Gastrocnemius medialis (tissue), 4 donors: ENCODE measurements around the gene GULP1. TPM values are rescaled to one million over a fixed set of nuclear protein-coding genes. Genes with fewer than 3 reads are reported as not detected.

ENCODE experiments used
- ATAC-seq, 2 donors: fragments of 150-250 bp; one replicate each; pipeline ENCODE4 v1.9.1; 2016
- DNase-seq, 2 donors: peaks; one replicate each; pipeline ENCODE4 v3.0.0-alpha.2; 2019
- H3K27ac ChIP-seq, 4 donors: fragments of 200-600 bp; sonication (generic); 1 replicate in 1 of 4; 2 replicates in 3 of 4; pipeline ENCODE4 v1.5.1; 2016 to 2018; ENCODE audit warnings: mild to moderate bottlenecking in 2 of 4, moderate library complexity in 1 of 4
- H3K27me3 ChIP-seq, 3 donors: fragments of 200-600 bp; sonication (generic) in 2 of 3; 1 replicate in 1 of 3; 2 replicates in 2 of 3; pipeline versions ENCODE4 v1.5.1 to v1.6.0; 2016 to 2019; ENCODE audit warnings: mild to moderate bottlenecking in 1 of 3, moderate library complexity in 1 of 3
- H3K36me3 ChIP-seq, 2 donors: fragments of 200-600 bp; sonication (generic) in 1 of 2; one replicate each; pipeline ENCODE4 v1.5.1; 2017 to 2018
- H3K4me1 ChIP-seq, 2 donors: fragments of 200-600 bp; sonication (generic) in 1 of 2; one replicate each; pipeline ENCODE4 v1.5.1; 2016 to 2017; ENCODE audit warnings: mild to moderate bottlenecking in 2 of 2
- H3K4me3 ChIP-seq, 4 donors: fragments of 200-600 bp; sonication (generic) in 3 of 4; 1 replicate in 1 of 4; 2 replicates in 3 of 4; pipeline ENCODE4 v1.5.1; 2016 to 2019; ENCODE audit warnings: mild to moderate bottlenecking in 2 of 4
- H3K9me3 ChIP-seq, 3 donors: fragments of 200-600 bp; sonication (generic) in 2 of 3; 1 replicate in 1 of 3; 2 replicates in 2 of 3; pipeline ENCODE4 v1.5.1; 2016 to 2019
- CTCF ChIP-seq, 5 experiments: fragments of 450-650 bp in 3 of 5; fragments of 200-600 bp in 2 of 5; sonication (generic) in 2 of 5; IDR thresholded peaks in 4 of 5; conservative IDR thresholded peaks in 1 of 5; 1 replicate in 4 of 5; 2 replicates in 1 of 5; pipeline ENCODE4 v1.5.1; 2016 to 2019; ENCODE audit warnings: antibody characterized with exemption in 5 of 5, mild to moderate bottlenecking in 3 of 5, moderate library complexity in 3 of 5
- POLR2A ChIP-seq, 2 donors: fragments of 450-650 bp; IDR thresholded peaks; one replicate each; pipeline ENCODE4 v1.6.1; 2017; ENCODE audit warnings: antibody characterized with exemption in 2 of 2, mild to moderate bottlenecking in 2 of 2, moderate library complexity in 2 of 2
- in situ Hi-C, 4 donors: fragments of 200-750 bp; cut with MboI; loops; one replicate each; pipeline versions ENCODE4 v1.15.0 to v1.8.0; 2017; ENCODE audit warnings: low sequenced_read_pairs in 4 of 4
- intact Hi-C: fragments of 100-400 bp; cut with DNase I; formaldehyde crosslinking; loops from one replicate; pipeline ENCODE4 v1.15.1; 2023; ENCODE audit warnings: low total_unique reads
- total RNA-seq, 4 donors: library from RNA; depleted of rRNA; stranded (reverse); fragments of >200 nt; gene quantifications; one replicate each; pipeline versions ENCODE4 v1.1.0 to v1.2.3, GENCODE V29; 2016

The GULP1 gene
- total RNA-seq, 4 donors from 2014 or later = 7.3 to 16.4 (median 12.1) TPM

- Histone ChIP-seq H3K4me3 (no peak overlapping the region), H3K27ac (no peak overlapping the region), H3K9me3 (no peaks in the 10 kb centered on the region), H3K36me3 (no peaks in the 10 kb centered on the region), H3K4me1 (no peaks in the 10 kb centered on the region), H3K27me3 (no peaks in the 10 kb centered on the region)
- ATAC-seq = no peak
- no peak for DNase-seq
- in situ Hi-C loops = no loop called here
- intact Hi-C loops = no loop called here
- TF ChIP-seq CTCF (IDR thresholded peaks at IDR 0.05 in 4 of 5, conservative IDR thresholded peaks at IDR 0.05 in 1 of 5) (no peak), POLR2A (IDR thresholded peaks at IDR 0.05) (no peak)
Observed at GRCh38 chr2:188440849-188441248, 149.2 kb downstream of the GULP1 start.

GRCh38 chr2:188441288-188441947 lies 149.7 kb downstream of the GULP1 start:
- no peak overlapping the region for H3K27ac ChIP-seq
- no peak for TF ChIP-seq CTCF (IDR thresholded peaks at IDR 0.05 in 4 of 5, conservative IDR thresholded peaks at IDR 0.05 in 1 of 5)
- TF ChIP-seq POLR2A (IDR thresholded peaks at IDR 0.05) = no peak
- no peaks in the 10 kb centered on the region for H3K27me3 ChIP-seq
- DNase-seq (no peak), ATAC-seq (no peak)
- no peaks in the 10 kb centered on the region for H3K4me1 ChIP-seq
- intact Hi-C loops (no loop called here), in situ Hi-C loops (no loop called here)
- no peaks in the 10 kb centered on the region for H3K9me3 ChIP-seq
- no peak overlapping the region for H3K4me3 ChIP-seq
- H3K36me3 ChIP-seq = no peaks in the 10 kb centered on the region

GRCh38 chr2:188443207-188443606 lies 151.5 kb downstream of the GULP1 start:
- ATAC-seq = no peak
- Histone ChIP-seq H3K27ac (no peak overlapping the region), H3K4me3 (no peak overlapping the region), H3K4me1 (no peaks in the 10 kb centered on the region), H3K27me3 (no peaks in the 10 kb centered on the region), H3K36me3 (no peaks in the 10 kb centered on the region), H3K9me3 (no peaks in the 10 kb centered on the region)
- TF ChIP-seq POLR2A (IDR thresholded peaks at IDR 0.05) (no peak), CTCF (IDR thresholded peaks at IDR 0.05 in 4 of 5, conservative IDR thresholded peaks at IDR 0.05 in 1 of 5) (no peak)
- intact Hi-C loops = no loop called here
- no peak for DNase-seq
- in situ Hi-C loops = no loop called here

- no peak for TF ChIP-seq POLR2A (IDR thresholded peaks at IDR 0.05)
- TF ChIP-seq CTCF (IDR thresholded peaks at IDR 0.05 in 4 of 5, conservative IDR thresholded peaks at IDR 0.05 in 1 of 5) = no peak
- no peaks in the 10 kb centered on the region for H3K36me3 ChIP-seq
Observed at GRCh38 chr2:188444106-188444835, 152.6 kb downstream of the GULP1 start.

More at GRCh38 chr2:188444106-188444835, 152.6 kb downstream of the GULP1 start:
- no peaks in the 10 kb centered on the region for H3K9me3 ChIP-seq
- no peak overlapping the region for H3K4me3 ChIP-seq
- no peaks in the 10 kb centered on the region for H3K4me1 ChIP-seq
- no peak overlapping the region for H3K27ac ChIP-seq
- intact Hi-C loops (no loop called here), in situ Hi-C loops (no loop called here)
- DNase-seq (no peak), ATAC-seq (no peak)
- H3K27me3 ChIP-seq = no peaks in the 10 kb centered on the region
